Vagina (tissue), 2 donors: ENCODE measurements around the gene HECW1. TPM values are rescaled to one million over a fixed set of nuclear protein-coding genes. Genes with fewer than 3 reads are reported as not detected.

Source experiments
- DNase-seq, 2 donors: peaks; one replicate each; pipeline ENCODE4 v3.0.0-alpha.2; 2017; ENCODE audit errors: extremely low spot score in 2 of 2
- H3K27ac ChIP-seq: fragments of 200-600 bp; sonication (generic); one replicate; pipeline ENCODE4 v1.5.1; 2019
- H3K27me3 ChIP-seq: fragments of 200-600 bp; sonication (generic); one replicate; pipeline ENCODE4 v1.5.1; 2019
- H3K36me3 ChIP-seq, 2 donors: fragments of 200-600 bp; sonication (generic); one replicate each; pipeline ENCODE4 v1.5.1; 2017 to 2019
- H3K4me1 ChIP-seq: fragments of 200-600 bp; sonication (generic); one replicate; pipeline ENCODE4 v1.5.1; 2019
- H3K4me3 ChIP-seq, 2 donors: fragments of 200-600 bp; sonication (generic); 1 replicate in 1 of 2; 2 replicates in 1 of 2; pipeline ENCODE4 v1.5.1; 2016 to 2019
- H3K9me3 ChIP-seq: fragments of 200-600 bp; sonication (generic); one replicate; pipeline ENCODE4 v1.5.1; 2019
- CTCF ChIP-seq, 3 experiments: fragments of 450-650 bp in 2 of 3; fragments of 200-600 bp in 1 of 3; sonication (generic) in 1 of 3; IDR thresholded peaks; one replicate each; pipeline ENCODE4 v1.5.1; 2017 to 2019; ENCODE audit warnings: antibody characterized with exemption in 3 of 3, mild to moderate bottlenecking in 2 of 3, moderate library complexity in 2 of 3
- POLR2A ChIP-seq, 2 donors: fragments of 450-650 bp; IDR thresholded peaks; one replicate each; pipeline ENCODE4 v1.6.1; 2017; ENCODE audit warnings: antibody characterized with exemption in 2 of 2, mild to moderate bottlenecking in 2 of 2, moderate library complexity in 2 of 2
- POLR2AphosphoS5 ChIP-seq, 2 donors: sonication (generic); formaldehyde crosslinking; IDR thresholded peaks; one replicate each; pipeline ENCODE4 v1.9.0; 2017; ENCODE audit warnings: antibody characterized with exemption in 2 of 2, mild to moderate bottlenecking in 2 of 2, low read depth in 1 of 2; ENCODE audit not compliant: insufficient read depth in 1 of 2
- intact Hi-C: fragments of 100-400 bp; cut with DNase I; formaldehyde crosslinking; loops from one replicate; pipeline ENCODE4 v1.15.1; 2023
- total RNA-seq: library from RNA; depleted of rRNA; stranded (reverse); fragments of >200 nt; gene quantifications from one replicate; pipeline ENCODE4 v1.2.3, GENCODE V29; 2016

The HECW1 gene
- total RNA-seq, 1 donor from 2014 or later: 2.5 TPM

- intact Hi-C loops: no loop called here
- no peak overlapping the region for H3K27ac ChIP-seq
- DNase-seq: no peak
- TF ChIP-seq POLR2AphosphoS5 (IDR thresholded peaks at IDR 0.05; ENCODE audit: insufficient read depth in 1 of 2, low read depth in 1 of 2) (no peak), CTCF (IDR thresholded peaks at IDR 0.05) (no peak), POLR2A (IDR thresholded peaks at IDR 0.05) (no peak)
- no peak overlapping the region for H3K4me3 ChIP-seq
- no peaks in the 10 kb centered on the region for H3K36me3 ChIP-seq
- H3K9me3 ChIP-seq: no peaks in the 10 kb centered on the region
- H3K27me3 ChIP-seq: no peaks in the 10 kb centered on the region
- no peaks in the 10 kb centered on the region for H3K4me1 ChIP-seq
Observed at GRCh38 chr7:43363035-43363791, 250.8 kb downstream of the HECW1 start.

- H3K4me1 ChIP-seq: no peaks in the 10 kb centered on the region
- H3K27me3 ChIP-seq: no peaks in the 10 kb centered on the region
- no peak for DNase-seq
- H3K27ac ChIP-seq: no peak overlapping the region
- intact Hi-C loops: no loop called here
- no peaks in the 10 kb centered on the region for H3K36me3 ChIP-seq
- no peaks in the 10 kb centered on the region for H3K9me3 ChIP-seq
- H3K4me3 ChIP-seq: no peak overlapping the region
- TF ChIP-seq CTCF (IDR thresholded peaks at IDR 0.05): no peak
- no peak for TF ChIP-seq POLR2AphosphoS5 (IDR thresholded peaks at IDR 0.05; ENCODE audit: insufficient read depth in 1 of 2, low read depth in 1 of 2)
- no peak for TF ChIP-seq POLR2A (IDR thresholded peaks at IDR 0.05)
Observed at GRCh38 chr7:43364391-43364790, 251.9 kb downstream of the HECW1 start.

GRCh38 chr7:43372676-43373355 is 260.4 kb downstream of the HECW1 start:
- H3K4me3 ChIP-seq: no peak overlapping the region
- TF ChIP-seq POLR2A (IDR thresholded peaks at IDR 0.05) (no peak), CTCF (IDR thresholded peaks at IDR 0.05) (no peak), POLR2AphosphoS5 (IDR thresholded peaks at IDR 0.05; ENCODE audit: insufficient read depth in 1 of 2, low read depth in 1 of 2) (no peak)
- H3K27me3 ChIP-seq: no peaks in the 10 kb centered on the region
- no peaks in the 10 kb centered on the region for H3K4me1 ChIP-seq
- no peak overlapping the region for H3K27ac ChIP-seq
- H3K9me3 ChIP-seq: no peaks in the 10 kb centered on the region
- H3K36me3 ChIP-seq: no peaks in the 10 kb centered on the region
- intact Hi-C loops: no loop called here
- DNase-seq: no peak

GRCh38 chr7:43377196-43377960 is 264.9 kb downstream of the HECW1 start:
- no peak overlapping the region for H3K4me3 ChIP-seq
- no peaks in the 10 kb centered on the region for H3K9me3 ChIP-seq
- no peak overlapping the region for H3K27ac ChIP-seq
- intact Hi-C loops: no loop called here
- no peaks in the 10 kb centered on the region for H3K36me3 ChIP-seq
- no peak for DNase-seq
- H3K4me1 ChIP-seq: no peaks in the 10 kb centered on the region
- H3K27me3 ChIP-seq: no peaks in the 10 kb centered on the region
- no peak for TF ChIP-seq POLR2A (IDR thresholded peaks at IDR 0.05)
- TF ChIP-seq POLR2AphosphoS5 (IDR thresholded peaks at IDR 0.05; ENCODE audit: insufficient read depth in 1 of 2, low read depth in 1 of 2): no peak
- no peak for TF ChIP-seq CTCF (IDR thresholded peaks at IDR 0.05)
